NCI-H345 treated with DMSO at 0.1 percent for 48 hours (cell line): ENCODE data around the gene SLC44A1.

ENCODE experiments used
- DNase-seq: peaks from one replicate; lab custom pipeline; 2025; ENCODE audit not compliant: unreplicated experiment; lab: John Stamatoyannopoulos, UW

SLC44A1 gene

GRCh38 chr9:105297442-105298075, 53.1 kb downstream of the SLC44A1 start:
- no peak for DNase-seq

- DNase-seq = no peak
Measured at GRCh38 chr9:105299190-105299854, 54.9 kb downstream of the SLC44A1 start.

- DNase-seq = no peak
Measured at GRCh38 chr9:105302728-105303127, 58.3 kb downstream of the SLC44A1 start.

GRCh38 chr9:105305856-105306255, 61.4 kb downstream of the SLC44A1 start:
- DNase-seq = no peak

GRCh38 chr9:105306351-105307140, 62.1 kb downstream of the SLC44A1 start:
- DNase-seq = no peak

- no peak for DNase-seq
Measured at GRCh38 chr9:105307591-105308130, 63.2 kb downstream of the SLC44A1 start.

GRCh38 chr9:105308461-105309341, 64.2 kb downstream of the SLC44A1 start:
- no peak for DNase-seq

- peak; percentile 19 for DNase-seq
Measured at GRCh38 chr9:105309531-105309931, 65.1 kb downstream of the SLC44A1 start.

- no peak for DNase-seq
Measured at GRCh38 chr9:105311306-105311705, 66.9 kb downstream of the SLC44A1 start.

- DNase-seq = no peak
Measured at GRCh38 chr9:105313238-105313637, 68.8 kb downstream of the SLC44A1 start.

GRCh38 chr9:105316703-105317102, 72.3 kb downstream of the SLC44A1 start:
- no peak for DNase-seq

GRCh38 chr9:105318729-105319191, 74.3 kb downstream of the SLC44A1 start:
- DNase-seq = no peak

GRCh38 chr9:105319202-105319813, 74.9 kb downstream of the SLC44A1 start:
- DNase-seq = no peak

- no peak for DNase-seq
Measured at GRCh38 chr9:105320568-105320967, 76.1 kb downstream of the SLC44A1 start.

- no peak for DNase-seq
Measured at GRCh38 chr9:105328296-105328695, 83.8 kb downstream of the SLC44A1 start.

GRCh38 chr9:105328872-105329718, 84.6 kb downstream of the SLC44A1 start:
- DNase-seq = no peak

- DNase-seq = no peak
Measured at GRCh38 chr9:105329719-105330062, 85.2 kb downstream of the SLC44A1 start.

GRCh38 chr9:105330201-105330600, 85.8 kb downstream of the SLC44A1 start:
- no peak for DNase-seq

- DNase-seq = no peak
Measured at GRCh38 chr9:105330755-105331154, 86.3 kb downstream of the SLC44A1 start.
